Inflammatory macrophage treated with lipopolysaccharide for 1 hour (primary cell): ENCODE results near the gene ZNF552.
"Not testable (repeated sequence)": the region's sequence is repeated elsewhere in the genome, so short reads cannot be mapped to it uniquely, and the experiment has no call there.

Experiments
- DNase-seq, 2 donors: peaks; one replicate each; pipeline ENCODE4 v3.0.0-alpha.2; 2020 to 2022

Gene ZNF552

GRCh38 chr19:57814505-57815246 lies at the start of gene ZNF552:
TSS of gene ZNF552 (minus strand) at chr19:57814913. CDS start at chr19:57814743, 170 bp downstream.
- DNase-seq: peak; percentile 88 to 92

- not testable (repeated sequence) for DNase-seq
These were observed 47.6 kb upstream of the ZNF552 start for GRCh38 chr19:57862351-57862750.

GRCh38 chr19:57854117-57854516 lies 39.4 kb upstream of the ZNF552 start:
- DNase-seq: not testable (repeated sequence)

- DNase-seq: not testable (repeated sequence)
These were observed 37.3 kb upstream of the ZNF552 start for GRCh38 chr19:57851812-57852603.

- DNase-seq: peak in 1 of 2 donors; percentile 2
These were observed 35.9 kb upstream of the ZNF552 start for GRCh38 chr19:57850553-57851017.

- DNase-seq: peak; percentile 80 to 81
These were observed 35.2 kb upstream of the ZNF552 start, which contains the start of gene ZNF587 for GRCh38 chr19:57849666-57850473. TSS of gene ZNF587 (plus strand) at chr19:57849859. CDS start at chr19:57850039, 180 bp downstream.

- not testable (repeated sequence) for DNase-seq
These were observed 34.5 kb upstream of the ZNF552 start for GRCh38 chr19:57849162-57849665.

- not testable (repeated sequence) for DNase-seq
These were observed 32.5 kb upstream of the ZNF552 start for GRCh38 chr19:57847164-57847563.

- DNase-seq: no peak
These were observed 26.5 kb upstream of the ZNF552 start for GRCh38 chr19:57841122-57841763.

- not testable (repeated sequence) for DNase-seq
These were observed 24.0 kb upstream of the ZNF552 start for GRCh38 chr19:57838622-57839191.

- DNase-seq: not testable (repeated sequence)
These were observed 22.3 kb upstream of the ZNF552 start for GRCh38 chr19:57836991-57837390.

GRCh38 chr19:57830071-57830602 lies 15.4 kb upstream of the ZNF552 start, which contains the start of gene ZNF587B:
TSS of gene ZNF587B (plus strand) at chr19:57830299. CDS start at chr19:57830529, 230 bp downstream.
- peak in 1 of 2 donors; percentile 34 for DNase-seq

GRCh38 chr19:57829316-57829715 lies 14.6 kb upstream of the ZNF552 start:
- DNase-seq: no peak

- peak; percentile 36 to 71 for DNase-seq
These were observed 10.8 kb upstream of the ZNF552 start for GRCh38 chr19:57825511-57825910.

GRCh38 chr19:57823608-57824007 lies 8.9 kb upstream of the ZNF552 start:
- not testable (repeated sequence) for DNase-seq

GRCh38 chr19:57823155-57823554 lies 8.4 kb upstream of the ZNF552 start:
- not testable (repeated sequence) for DNase-seq

- DNase-seq: not testable (repeated sequence)
These were observed 6.8 kb upstream of the ZNF552 start for GRCh38 chr19:57821501-57821900.

- not testable (repeated sequence) for DNase-seq
These were observed 6.4 kb upstream of the ZNF552 start for GRCh38 chr19:57821095-57821494.

GRCh38 chr19:57820599-57820998 lies 5.9 kb upstream of the ZNF552 start:
- no peak for DNase-seq

GRCh38 chr19:57819475-57820148 lies 4.9 kb upstream of the ZNF552 start:
- DNase-seq: peak; percentile 84 to 89
